GM10266 (cell line): ENCODE measurements around the gene C19orf81.
"Not testable (repeated sequence)": the region's sequence is repeated elsewhere in the genome, so short reads cannot be mapped to it uniquely, and the experiment has no call there.

Experiments used
- DNase-seq: peaks from one replicate; pipeline ENCODE4 v3.0.0; 2012; ENCODE audit errors: extremely low spot score
- TF ChIP-seq, protein P1 (sequence below): IDR thresholded peaks from 2 replicates; pipeline ENCODE4 v1.5.1; 2012; ENCODE audit warnings: mild to moderate bottlenecking, low read depth; ENCODE audit not compliant: control insufficient read depth, insufficient read depth; ENCODE audit errors: missing control alignments

The C19orf81 gene

GRCh38 chr19:50607388-50607787 is 41.9 kb upstream of the C19orf81 start:
- TF ChIP-seq, protein P1, sequence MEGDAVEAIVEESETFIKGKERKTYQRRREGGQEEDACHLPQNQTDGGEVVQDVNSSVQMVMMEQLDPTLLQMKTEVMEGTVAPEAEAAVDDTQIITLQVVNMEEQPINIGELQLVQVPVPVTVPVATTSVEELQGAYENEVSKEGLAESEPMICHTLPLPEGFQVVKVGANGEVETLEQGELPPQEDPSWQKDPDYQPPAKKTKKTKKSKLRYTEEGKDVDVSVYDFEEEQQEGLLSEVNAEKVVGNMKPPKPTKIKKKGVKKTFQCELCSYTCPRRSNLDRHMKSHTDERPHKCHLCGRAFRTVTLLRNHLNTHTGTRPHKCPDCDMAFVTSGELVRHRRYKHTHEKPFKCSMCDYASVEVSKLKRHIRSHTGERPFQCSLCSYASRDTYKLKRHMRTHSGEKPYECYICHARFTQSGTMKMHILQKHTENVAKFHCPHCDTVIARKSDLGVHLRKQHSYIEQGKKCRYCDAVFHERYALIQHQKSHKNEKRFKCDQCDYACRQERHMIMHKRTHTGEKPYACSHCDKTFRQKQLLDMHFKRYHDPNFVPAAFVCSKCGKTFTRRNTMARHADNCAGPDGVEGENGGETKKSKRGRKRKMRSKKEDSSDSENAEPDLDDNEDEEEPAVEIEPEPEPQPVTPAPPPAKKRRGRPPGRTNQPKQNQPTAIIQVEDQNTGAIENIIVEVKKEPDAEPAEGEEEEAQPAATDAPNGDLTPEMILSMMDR: no peak
- DNase-seq: no peak

GRCh38 chr19:50607874-50608785 is 41.1 kb upstream of the C19orf81 start:
- peak; percentile 86 for DNase-seq
- TF ChIP-seq, protein P1: peak; percentile 37

DNA sequence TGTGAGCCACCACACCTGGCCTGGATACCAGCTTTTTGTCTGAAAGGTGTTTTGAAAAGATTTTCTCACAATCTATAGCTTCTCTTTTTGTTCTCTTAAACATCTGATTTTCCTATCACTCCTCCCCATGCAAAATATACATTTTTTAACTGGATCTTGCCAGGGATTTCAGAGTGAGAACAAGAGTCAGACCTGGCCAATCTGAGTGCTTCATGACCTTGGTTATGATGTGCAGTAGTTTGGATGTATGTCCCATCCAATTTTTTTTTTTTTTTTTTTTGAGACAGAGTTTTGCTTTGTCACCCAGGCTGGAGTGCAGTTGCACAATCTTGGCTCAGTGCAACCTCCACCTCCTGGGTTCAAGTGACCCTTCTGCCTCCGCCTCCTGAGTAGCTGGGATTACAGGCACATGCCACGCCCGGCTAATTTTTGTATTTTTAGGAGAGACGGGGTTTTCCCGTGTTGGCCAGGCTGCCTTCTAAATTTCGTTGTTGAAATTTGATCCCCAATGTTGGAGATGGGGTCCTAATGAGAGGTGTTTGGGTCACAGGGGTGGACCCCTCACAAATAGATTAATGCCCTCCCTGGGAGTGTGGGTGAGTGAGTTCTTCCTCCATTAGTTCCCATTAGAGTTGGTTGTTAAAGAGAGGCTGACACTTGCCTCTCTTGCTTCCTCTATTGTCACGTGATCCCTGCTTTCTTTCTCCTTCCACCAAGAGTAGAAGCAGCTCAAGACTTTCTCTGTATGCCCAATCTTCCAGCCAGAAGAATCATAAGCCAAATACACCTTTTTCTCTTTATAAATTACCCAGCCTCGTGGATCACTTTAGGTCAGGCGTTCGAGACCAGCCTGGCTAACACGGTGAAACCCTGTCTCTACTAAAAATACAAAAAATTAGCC is 36.5 kb upstream of the C19orf81 start:
- not testable (repeated sequence) for DNase-seq

DNA sequence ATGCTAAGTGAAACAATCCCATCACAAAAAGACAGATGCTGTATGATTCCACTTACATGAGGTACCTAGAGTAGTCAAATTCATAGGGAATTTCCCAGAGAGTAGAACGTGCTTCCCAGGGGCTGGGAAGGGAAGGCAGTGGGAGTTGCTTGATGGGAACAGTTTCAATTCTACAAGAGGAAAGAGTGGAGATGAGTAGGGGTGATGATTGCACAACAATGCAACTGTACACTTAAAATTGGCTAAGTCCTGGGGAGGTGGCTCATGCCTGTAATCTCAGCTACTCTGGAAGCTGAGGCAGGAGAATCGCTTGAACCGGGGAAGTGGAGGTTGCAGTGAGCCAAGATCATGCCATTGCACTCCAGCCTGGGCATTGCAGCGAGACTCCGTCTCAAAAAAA is 30.9 kb upstream of the C19orf81 start:
- not testable (repeated sequence) for DNase-seq

DNA sequence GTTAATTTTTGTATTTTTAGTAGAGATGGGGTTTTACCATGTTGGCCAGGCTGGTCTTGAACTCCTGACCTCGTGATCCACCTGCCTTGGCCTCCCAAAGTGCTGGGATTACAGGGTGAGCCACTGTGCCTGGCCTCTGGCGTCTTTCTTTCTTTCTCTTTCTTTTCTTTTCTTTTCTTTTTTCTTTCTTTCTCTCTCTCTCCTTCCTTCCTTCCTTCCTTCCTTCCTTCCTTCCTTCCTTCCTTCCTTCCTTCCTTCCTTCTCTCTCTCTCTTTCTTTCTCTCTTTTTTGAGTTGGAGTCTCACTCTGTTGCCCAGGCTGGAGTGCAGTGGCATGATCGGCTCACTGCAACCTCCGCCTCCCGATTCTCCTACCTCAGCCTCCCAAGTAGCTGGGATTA is 30.1 kb upstream of the C19orf81 start:
- DNase-seq: not testable (repeated sequence)

GRCh38 chr19:50620394-50620906 is 28.8 kb upstream of the C19orf81 start:
- not testable (repeated sequence) for DNase-seq

DNA sequence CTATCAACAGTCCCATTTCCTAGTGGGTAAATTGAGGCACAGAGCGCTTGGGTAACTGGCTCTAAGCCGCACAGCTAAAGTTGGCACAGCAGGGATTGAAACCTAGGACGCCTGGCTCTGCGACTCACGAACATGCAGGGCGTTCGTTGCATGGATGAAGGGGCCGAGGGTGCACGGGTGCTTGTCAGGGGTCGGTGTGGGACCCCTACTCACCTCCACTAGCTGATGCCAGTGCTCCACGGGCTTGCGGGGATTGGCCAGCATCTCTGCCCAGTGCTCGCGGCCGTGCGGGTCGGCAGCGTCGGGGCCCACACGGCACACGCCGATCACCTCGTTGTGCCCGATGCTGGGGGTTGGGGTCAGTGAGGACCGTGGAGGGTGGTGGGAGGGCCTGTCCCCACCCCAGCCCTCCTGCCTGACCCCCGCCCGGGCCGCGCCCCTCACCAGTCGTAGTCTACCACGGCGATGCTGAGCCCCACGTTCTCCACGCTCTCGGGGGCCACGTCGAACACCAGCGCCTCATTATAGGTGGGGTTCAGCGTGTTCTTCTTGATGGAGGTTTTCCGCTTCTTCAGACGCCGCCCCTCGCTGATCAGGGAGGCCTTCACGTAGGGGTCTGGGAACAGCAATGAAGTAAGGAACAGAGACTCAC is 24.2 kb upstream of the C19orf81 start:
- TF ChIP-seq, protein P1: no peak
- no peak for DNase-seq

GRCh38 chr19:50626011-50626410 is 23.2 kb upstream of the C19orf81 start:
- TF ChIP-seq, protein P1: no peak
- no peak for DNase-seq

DNA sequence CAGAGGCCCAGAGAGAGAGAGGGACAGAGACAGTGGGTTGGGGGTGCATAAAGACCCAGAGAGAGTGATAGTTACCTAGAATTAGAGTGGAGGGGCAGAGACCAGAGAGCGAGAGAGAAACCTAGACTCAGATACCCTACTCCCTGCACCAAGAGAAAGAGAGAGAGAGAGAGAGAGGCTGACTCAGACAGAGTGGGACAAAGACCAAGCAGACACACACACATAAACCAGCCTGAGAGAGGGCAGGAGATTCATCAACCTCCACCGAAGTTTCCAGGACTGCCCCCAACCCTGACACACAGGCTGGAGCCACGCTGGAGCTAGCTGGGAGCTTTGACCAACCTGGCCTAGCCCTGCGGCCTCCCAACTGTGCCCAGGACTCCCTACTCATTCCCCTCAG is 22.4 kb upstream of the C19orf81 start:
- TF ChIP-seq, protein P1: no peak
- DNase-seq: no peak
